ENCODE data around the gene KBTBD7.

The KBTBD7 gene

DNA sequence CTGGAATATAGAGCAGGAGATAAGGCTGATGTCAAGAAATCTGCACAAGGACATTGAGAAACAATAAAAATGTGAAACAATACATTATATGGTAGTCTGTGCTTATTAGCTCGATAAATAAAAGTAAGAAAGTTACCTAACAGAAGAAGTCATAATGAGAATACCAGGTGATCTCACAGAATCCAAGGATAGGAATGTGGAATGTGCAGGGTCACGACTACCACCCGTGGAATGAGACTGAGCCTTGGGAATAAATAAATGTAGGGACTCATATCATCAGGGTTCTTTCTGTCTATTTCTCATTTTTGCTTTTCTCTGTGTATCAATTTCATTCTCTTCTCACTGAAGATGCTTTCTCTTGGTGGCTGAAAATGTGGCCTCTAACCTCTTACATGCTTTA is 26.0 kb upstream of the KBTBD7 start:
- no peaks in the 10 kb centered on the region for H3K9me2 ChIP-seq (replicated peaks; ENCODE audit: low read depth, low read length)
- H3K4me2 ChIP-seq (ENCODE audit: low read depth, low read length, poor library complexity, severe bottlenecking) = no peak overlapping the region
- H3F3A ChIP-seq (ENCODE audit: low read depth) = no peaks in the 10 kb centered on the region
- H3K4me1 ChIP-seq (ENCODE audit: insufficient read depth, low read length, poor library complexity, severe bottlenecking) = no peaks in the 10 kb centered on the region
- H4K20me1 ChIP-seq (ENCODE audit: insufficient read depth, low read length, poor library complexity, severe bottlenecking) = no peaks in the 10 kb centered on the region
- no peaks in the 10 kb centered on the region for H3K79me2 ChIP-seq (ENCODE audit: insufficient read depth, low read length)
- no peaks in the 10 kb centered on the region for H3K27me3 ChIP-seq (ENCODE audit: insufficient read depth, low read length, poor library complexity, severe bottlenecking)
- H3K9me3 ChIP-seq (ENCODE audit: insufficient read depth, low read depth, low read length) = no peaks in the 10 kb centered on the region
- H3K9ac ChIP-seq (ENCODE audit: low read depth, low read length, poor library complexity, severe bottlenecking) = no peak overlapping the region
- H2AFZ ChIP-seq (ENCODE audit: low read length) = no peak overlapping the region
- no peak overlapping the region for H3K4me3 ChIP-seq (ENCODE audit: low read length, poor library complexity, severe bottlenecking)
- H3K36me3 ChIP-seq (ENCODE audit: insufficient read depth, low read length) = peaks cover 4% of the 10 kb centered on the region; the same call in 1 of the 2 replicates
- TF ChIP-seq CTCF (conservative IDR thresholded peaks at IDR 0.05; ENCODE audit: low read length) = no peak
- TF ChIP-seq EZH2phosphoT487 (IDR thresholded peaks at IDR 0.05; ENCODE audit: borderline replicate concordance) = no peak

- Histone ChIP-seq H3K9me3 (ENCODE audit: insufficient read depth, low read depth, low read length) (peaks cover 3% of the 10 kb centered on the region; the same call in 1 of the 2 replicates), H3K9me2 (replicated peaks; ENCODE audit: low read depth, low read length) (no peaks in the 10 kb centered on the region), H3K79me2 (ENCODE audit: insufficient read depth, low read length) (no peaks in the 10 kb centered on the region), H3K4me1 (ENCODE audit: insufficient read depth, low read length, poor library complexity, severe bottlenecking) (no peaks in the 10 kb centered on the region), H3K4me2 (ENCODE audit: low read depth, low read length, poor library complexity, severe bottlenecking) (no peak overlapping the region), H4K20me1 (ENCODE audit: insufficient read depth, low read length, poor library complexity, severe bottlenecking) (no peaks in the 10 kb centered on the region), H3K9ac (ENCODE audit: low read depth, low read length, poor library complexity, severe bottlenecking) (no peak overlapping the region), H3K36me3 (ENCODE audit: insufficient read depth, low read length) (no peaks in the 10 kb centered on the region), H3K27me3 (ENCODE audit: insufficient read depth, low read length, poor library complexity, severe bottlenecking) (no peaks in the 10 kb centered on the region), H3K4me3 (ENCODE audit: low read length, poor library complexity, severe bottlenecking) (no peak overlapping the region), H2AFZ (ENCODE audit: low read length) (no peak overlapping the region), H3F3A (ENCODE audit: low read depth) (no peaks in the 10 kb centered on the region)
- no peak for TF ChIP-seq EZH2phosphoT487 (IDR thresholded peaks at IDR 0.05; ENCODE audit: borderline replicate concordance)
- no peak for TF ChIP-seq CTCF (conservative IDR thresholded peaks at IDR 0.05; ENCODE audit: low read length)
Observed at GRCh38 chr13:41216160-41216559, 21.8 kb upstream of the KBTBD7 start.

- H3K9ac ChIP-seq (ENCODE audit: low read depth, low read length, poor library complexity, severe bottlenecking) = no peak overlapping the region
- no peaks in the 10 kb centered on the region for H3F3A ChIP-seq (ENCODE audit: low read depth)
- H3K4me2 ChIP-seq (ENCODE audit: low read depth, low read length, poor library complexity, severe bottlenecking) = no peak overlapping the region
- no peaks in the 10 kb centered on the region for H3K9me2 ChIP-seq (replicated peaks; ENCODE audit: low read depth, low read length)
- no peaks in the 10 kb centered on the region for H3K36me3 ChIP-seq (ENCODE audit: insufficient read depth, low read length)
- no peaks in the 10 kb centered on the region for H4K20me1 ChIP-seq (ENCODE audit: insufficient read depth, low read length, poor library complexity, severe bottlenecking)
- H3K9me3 ChIP-seq (ENCODE audit: insufficient read depth, low read depth, low read length) = peaks cover 6% of the 10 kb centered on the region; the same call in 1 of the 2 replicates
- no peaks in the 10 kb centered on the region for H3K4me1 ChIP-seq (ENCODE audit: insufficient read depth, low read length, poor library complexity, severe bottlenecking)
- no peaks in the 10 kb centered on the region for H3K27me3 ChIP-seq (ENCODE audit: insufficient read depth, low read length, poor library complexity, severe bottlenecking)
- H3K4me3 ChIP-seq (ENCODE audit: low read length, poor library complexity, severe bottlenecking) = no peak overlapping the region
- no peak overlapping the region for H2AFZ ChIP-seq (ENCODE audit: low read length)
- TF ChIP-seq EZH2phosphoT487 (IDR thresholded peaks at IDR 0.05; ENCODE audit: borderline replicate concordance) = no peak
- no peak for TF ChIP-seq CTCF (conservative IDR thresholded peaks at IDR 0.05; ENCODE audit: low read length)
- no peaks in the 10 kb centered on the region for H3K79me2 ChIP-seq (ENCODE audit: insufficient read depth, low read length)
Observed at GRCh38 chr13:41213919-41214318, 19.6 kb upstream of the KBTBD7 start.

Data from Loucy (cell line).